Trophoblast cell (in vitro differentiated cells and primary cell): ENCODE measurements around the gene MOSPD3. TPM values are rescaled to one million over a fixed set of nuclear protein-coding genes. Genes with fewer than 3 reads are reported as not detected.
"Not testable (repeated sequence)": the region's sequence is repeated elsewhere in the genome, so short reads cannot be mapped to it uniquely, and the experiment has no call there.

ENCODE experiments used
- DNase-seq, 2 donors: peaks; one replicate each; pipeline ENCODE4 v3.0.0-alpha.2; 2016
- H2AFZ ChIP-seq: 2 replicates; pipeline ENCODE4 v1.6.1; 2013; ENCODE audit warnings: low read length, moderate library complexity, mild to moderate bottlenecking; ENCODE audit not compliant: insufficient read depth, poor library complexity
- H2AK5ac ChIP-seq: 2 replicates; pipeline ENCODE4 v1.6.1; 2013; ENCODE audit warnings: mild to moderate bottlenecking, low read length
- H2BK120ac ChIP-seq: 2 replicates; pipeline ENCODE4 v1.6.1; 2013; ENCODE audit warnings: low read length, mild to moderate bottlenecking, moderate library complexity; ENCODE audit not compliant: insufficient read depth, poor library complexity
- H2BK12ac ChIP-seq: 2 replicates; pipeline ENCODE4 v1.6.1; 2013; ENCODE audit warnings: mild to moderate bottlenecking, low read length, moderate library complexity
- H2BK5ac ChIP-seq: 2 replicates; pipeline ENCODE4 v1.6.1; 2013; ENCODE audit warnings: low read length, low read depth, moderate library complexity, mild to moderate bottlenecking; ENCODE audit not compliant: poor library complexity
- H3K14ac ChIP-seq: 2 replicates; pipeline ENCODE4 v1.6.1; 2013; ENCODE audit warnings: mild to moderate bottlenecking, low read length
- H3K18ac ChIP-seq: 2 replicates; pipeline ENCODE4 v1.6.1; 2013; ENCODE audit warnings: mild to moderate bottlenecking, low read length
- H3K23ac ChIP-seq: 2 replicates; pipeline ENCODE4 v1.6.1; 2013; ENCODE audit warnings: low read length
- H3K27ac ChIP-seq: 2 replicates; pipeline ENCODE4 v1.5.1; 2013; ENCODE audit warnings: low read depth, mild to moderate bottlenecking, inconsistent platforms, low read length, moderate library complexity
- H3K27me3 ChIP-seq: 2 replicates; pipeline ENCODE4 v1.6.1; 2013; ENCODE audit warnings: inconsistent platforms, mild to moderate bottlenecking, low read length, moderate library complexity; ENCODE audit not compliant: insufficient read depth
- H3K36me3 ChIP-seq, 2 experiments: 1 replicate in 1 of 2; 2 replicates in 1 of 2; pipeline ENCODE4 v1.6.1; 2013; ENCODE audit warnings: low read length in 2 of 2, mild to moderate bottlenecking in 2 of 2, moderate library complexity in 1 of 2; ENCODE audit not compliant: insufficient read depth in 2 of 2, control insufficient read depth in 1 of 2
- H3K4ac ChIP-seq: 2 replicates; pipeline ENCODE4 v1.6.1; 2013; ENCODE audit warnings: low read depth, mild to moderate bottlenecking, low read length, moderate library complexity
- H3K4me1 ChIP-seq, 2 experiments: 1 replicate in 1 of 2; 2 replicates in 1 of 2; pipeline ENCODE4 v1.6.1; 2013; ENCODE audit warnings: low read length in 2 of 2, mild to moderate bottlenecking in 2 of 2, moderate library complexity in 1 of 2; ENCODE audit not compliant: insufficient read depth in 2 of 2, control insufficient read depth in 1 of 2
- H3K4me2 ChIP-seq: 2 replicates; pipeline ENCODE4 v1.6.1; 2013; ENCODE audit warnings: inconsistent platforms, mild to moderate bottlenecking, low read length, moderate library complexity
- H3K4me3 ChIP-seq: 2 replicates; pipeline ENCODE4 v1.5.1; 2013; ENCODE audit warnings: mild to moderate bottlenecking, low read depth, low read length, inconsistent platforms
- H3K79me1 ChIP-seq: one replicate; pipeline ENCODE4 v1.6.1; 2013; ENCODE audit warnings: low read length
- H3K79me2 ChIP-seq: 2 replicates; pipeline ENCODE4 v1.6.1; 2013; ENCODE audit warnings: low read length, mild to moderate bottlenecking; ENCODE audit not compliant: control insufficient read depth, insufficient read depth, poor library complexity
- H3K9ac ChIP-seq: 2 replicates; pipeline ENCODE4 v1.6.1; 2013; ENCODE audit warnings: mild to moderate bottlenecking, low read length
- H3K9me3 ChIP-seq: 2 replicates; pipeline ENCODE4 v1.6.1; 2013; ENCODE audit warnings: low read depth, mild to moderate bottlenecking, control low read depth, inconsistent platforms, low read length; ENCODE audit not compliant: insufficient read depth
- H4K12ac ChIP-seq: 2 replicates; pipeline ENCODE4 v1.6.1; 2013; ENCODE audit warnings: low read depth, mild to moderate bottlenecking, low read length, moderate library complexity
- H4K8ac ChIP-seq: 2 replicates; pipeline ENCODE4 v1.6.1; 2013; ENCODE audit warnings: low read depth, mild to moderate bottlenecking, low read length, moderate library complexity
- H4K91ac ChIP-seq: one replicate; pipeline ENCODE4 v1.6.1; 2013; ENCODE audit warnings: low read depth, mild to moderate bottlenecking, low read length, moderate library complexity
- WGBS: extraction: QIAGEN DNeasy Blood & Tissue Kit; methylation state at CpG from one replicate; pipeline ENCODE4 v1.1.7; 2013; ENCODE audit warnings: missing lambda C conversion rate; ENCODE audit not compliant: insufficient read length, insufficient coverage; ENCODE audit errors: extremely low coverage; 5-methylcytosine and 5-hydroxymethylcytosine counted together
- polyA plus RNA-seq: library from polyadenylated mRNA; stranded (reverse); fragments of 200-250 nt; gene quantifications from 2 replicates; pipeline ENCODE4 v1.2.3, GENCODE V29; 2013

The MOSPD3 gene, protein sequence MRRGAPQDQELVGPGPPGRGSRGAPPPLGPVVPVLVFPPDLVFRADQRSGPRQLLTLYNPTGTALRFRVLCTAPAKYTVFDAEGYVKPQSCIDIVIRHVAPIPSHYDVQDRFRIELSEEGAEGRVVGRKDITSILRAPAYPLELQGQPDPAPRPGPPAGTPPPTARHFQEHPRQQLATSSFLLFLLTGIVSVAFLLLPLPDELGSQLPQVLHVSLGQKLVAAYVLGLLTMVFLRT
- 18.6 and 19.0 TPM in 2 replicates for polyA plus RNA-seq

- H3K18ac ChIP-seq: peak within 1 kb of the TSS; percentile 85
- peak within 1 kb of the TSS; percentile 89 for H3K27ac ChIP-seq
- H3K27me3 ChIP-seq: no peaks in the 10 kb centered on the region
- H3K23ac ChIP-seq: no peak within 1 kb of the TSS
- no peak within 1 kb of the TSS for H2BK12ac ChIP-seq
- H3K4me3 ChIP-seq: peak within 1 kb of the TSS; percentile 78
- H2BK5ac ChIP-seq: peak within 1 kb of the TSS; percentile 38
- peak within 1 kb of the TSS; percentile 47 for H3K4ac ChIP-seq
- peak within 1 kb of the TSS; percentile 86 for H3K9ac ChIP-seq
- DNase-seq: peak; percentile 99 to 100
- no peaks in the 10 kb centered on the region for H3K79me1 ChIP-seq
- peaks cover 2 to 5% of the 10 kb centered on the region in 2 experiments for H3K36me3 ChIP-seq
- H3K9me3 ChIP-seq: no peaks in the 10 kb centered on the region
- H3K79me2 ChIP-seq: peaks cover 2% of the 10 kb centered on the region
- peaks cover 3 to 9% of the 10 kb centered on the region in 2 experiments for H3K4me1 ChIP-seq
- H3K14ac ChIP-seq: peak within 1 kb of the TSS; percentile 74
- H3K4me2 ChIP-seq: peak within 1 kb of the TSS; percentile 86
- no CpG with 5 or more reads among the region's 61 CpGs for WGBS
- peak within 1 kb of the TSS; percentile 74 for H4K91ac ChIP-seq
- H2AFZ ChIP-seq: peak within 1 kb of the TSS; percentile 65
- H4K8ac ChIP-seq: peak within 1 kb of the TSS; percentile 89
- H2AK5ac ChIP-seq: peak within 1 kb of the TSS; percentile 20
- H4K12ac ChIP-seq: peak within 1 kb of the TSS; percentile 85
- H2BK120ac ChIP-seq: peak within 1 kb of the TSS; percentile 53
These were observed at the start of gene MOSPD3 for GRCh38 chr7:100611983-100612729. Gene MOSPD3, plus strand, starts transcription at chr7:100612540. Its CDS starts 252 bp downstream, at chr7:100612792.

DNA sequence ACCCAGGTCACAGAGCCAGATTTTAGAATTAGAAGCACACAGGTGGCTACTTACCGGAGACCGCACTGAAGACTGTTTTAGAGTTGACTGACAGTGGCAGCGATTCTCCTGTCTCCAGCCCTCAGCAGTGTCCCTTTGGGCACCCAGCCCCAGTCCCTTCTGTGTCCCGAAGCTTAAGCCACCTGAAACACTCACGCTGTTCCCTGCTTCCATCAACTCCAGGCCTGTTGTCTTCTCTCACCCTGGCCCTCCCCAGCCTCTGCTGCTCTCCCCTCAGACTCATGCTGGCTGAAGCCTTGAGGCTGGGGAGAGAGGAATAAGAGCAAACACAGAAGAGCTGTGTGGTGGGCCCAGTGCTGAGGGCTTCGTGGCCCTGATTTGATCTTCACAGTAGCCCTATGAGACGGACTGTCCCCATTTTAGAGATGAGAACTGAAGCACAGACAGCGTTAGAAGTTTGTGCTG lies 49.2 kb upstream of the MOSPD3 start:
- no peak overlapping the region for H3K4me3 ChIP-seq
- H3K9ac ChIP-seq: no peak overlapping the region
- H3K4ac ChIP-seq: no peak overlapping the region
- no peak overlapping the region for H3K27ac ChIP-seq
- H3K23ac ChIP-seq: no peak overlapping the region
- H2BK120ac ChIP-seq: no peak overlapping the region
- H3K27me3 ChIP-seq: no peaks in the 10 kb centered on the region
- H3K79me1 ChIP-seq: no peaks in the 10 kb centered on the region
- H3K79me2 ChIP-seq: no peaks in the 10 kb centered on the region
- H3K4me2 ChIP-seq: no peak overlapping the region
- no peak for DNase-seq
- no peak overlapping the region for H2AK5ac ChIP-seq
- H4K8ac ChIP-seq: no peak overlapping the region
- WGBS: no CpG with 5 or more reads among the region's 8 CpGs
- no peak overlapping the region for H2AFZ ChIP-seq
- H4K12ac ChIP-seq: no peak overlapping the region
- peaks cover 2 to 3% of the 10 kb centered on the region in 2 experiments for H3K36me3 ChIP-seq
- H2BK5ac ChIP-seq: no peak overlapping the region
- H3K14ac ChIP-seq: no peak overlapping the region
- no peak overlapping the region for H3K18ac ChIP-seq
- H3K4me1 ChIP-seq: peaks cover 8 to 15% of the 10 kb centered on the region in 2 experiments
- H2BK12ac ChIP-seq: no peak overlapping the region
- H4K91ac ChIP-seq: no peak overlapping the region
- H3K9me3 ChIP-seq: no peaks in the 10 kb centered on the region

- Histone ChIP-seq H2AK5ac (no peak overlapping the region), H4K91ac (no peak overlapping the region), H3K4me3 (no peak overlapping the region), H2BK12ac (no peak overlapping the region), H3K36me3 (peaks cover 2 to 3% of the 10 kb centered on the region in 2 experiments), H3K4me1 (peaks cover 8 to 15% of the 10 kb centered on the region in 2 experiments), H3K9ac (no peak overlapping the region), H4K8ac (no peak overlapping the region), H3K4ac (no peak overlapping the region), H3K14ac (no peak overlapping the region), H3K9me3 (peaks cover 3% of the 10 kb centered on the region), H3K23ac (no peak overlapping the region), H4K12ac (no peak overlapping the region), H2AFZ (no peak overlapping the region), H3K27ac (no peak overlapping the region), H3K18ac (no peak overlapping the region), H3K27me3 (no peaks in the 10 kb centered on the region), H2BK120ac (no peak overlapping the region), H3K79me2 (no peaks in the 10 kb centered on the region), H3K4me2 (no peak overlapping the region), H3K79me1 (no peaks in the 10 kb centered on the region), H2BK5ac (no peak overlapping the region)
- WGBS: no CpG with 5 or more reads among the region's 12 CpGs
- DNase-seq: peak in 1 of 2 donors; percentile 81
These were observed 48.4 kb upstream of the MOSPD3 start for GRCh38 chr7:100563809-100564400.

GRCh38 chr7:100564405-100564804 lies 47.9 kb upstream of the MOSPD3 start:
- H3K4me2 ChIP-seq, H4K12ac ChIP-seq, H3K4ac ChIP-seq, H3K79me2 ChIP-seq, H2BK5ac ChIP-seq, H3K36me3 ChIP-seq, DNase-seq, H2BK12ac ChIP-seq, H3K18ac ChIP-seq, H2AK5ac ChIP-seq, H3K27ac ChIP-seq, H3K79me1 ChIP-seq, H4K8ac ChIP-seq, H3K9ac ChIP-seq, H3K23ac ChIP-seq, H3K9me3 ChIP-seq, H4K91ac ChIP-seq, H3K4me3 ChIP-seq, H2BK120ac ChIP-seq, H3K27me3 ChIP-seq, H3K14ac ChIP-seq, H2AFZ ChIP-seq: not testable (repeated sequence)
- WGBS: no CpG with 5 or more reads among the region's 6 CpGs
- peaks cover 8 to 15% of the 10 kb centered on the region in 2 experiments for H3K4me1 ChIP-seq
